ENCODE measurements around the gene POLR3GL.
A peak's percentile ranks its signal among the peaks of the same experiment; 100 is the strongest.
"Not testable (repeated sequence)": the region's sequence is repeated elsewhere in the genome, so short reads cannot be mapped to it uniquely, and the experiment has no call there.

Gene POLR3GL

DNA sequence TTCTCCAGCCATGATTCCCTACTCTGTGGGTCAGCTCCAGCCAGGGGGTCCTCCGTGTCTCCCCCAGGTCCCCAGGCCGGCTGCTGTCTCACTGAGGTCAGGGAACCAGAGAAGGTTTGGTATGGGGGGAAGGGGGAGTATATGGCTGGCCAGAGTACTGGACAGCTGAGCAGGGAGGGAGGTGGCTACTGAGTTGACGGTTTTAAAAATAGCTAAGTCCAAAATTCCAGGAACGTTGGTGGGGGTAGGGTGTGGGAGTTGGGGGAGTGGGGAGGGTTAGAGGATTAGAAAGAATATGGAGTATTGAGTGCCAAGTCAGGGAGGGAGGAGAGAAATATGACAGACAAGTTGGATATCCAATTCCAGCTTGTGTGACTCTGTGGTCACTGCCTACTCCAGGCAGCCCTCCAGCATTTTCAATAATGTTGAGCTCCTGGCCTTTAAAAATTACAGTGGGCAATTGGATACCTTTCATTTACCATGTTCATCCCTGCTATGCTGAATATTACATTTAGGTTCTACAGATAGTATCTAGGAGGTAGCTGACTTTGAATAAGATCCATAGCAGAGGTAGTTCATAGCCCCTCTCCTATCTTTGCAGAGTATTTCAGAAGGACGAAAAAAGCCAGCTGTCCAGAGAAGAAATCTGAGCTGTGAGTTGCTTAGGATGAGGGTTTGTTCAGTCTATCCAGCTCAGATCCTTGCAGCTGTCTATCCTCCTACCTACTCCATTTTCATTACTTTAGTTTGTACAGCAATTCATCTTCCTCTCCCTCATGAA is 57.3 kb downstream of the POLR3GL start, which contains the start of gene HJV:
TSS of gene HJV (minus strand) at position 114 of the 781 bp plus-strand sequence. CDS start 1,504 bp downstream, outside the sequence.
- no peak for DNase-seq

- no peak for DNase-seq
These were observed 58.1 kb downstream of the POLR3GL start for GRCh38 chr1:146022403-146023127.

DNA sequence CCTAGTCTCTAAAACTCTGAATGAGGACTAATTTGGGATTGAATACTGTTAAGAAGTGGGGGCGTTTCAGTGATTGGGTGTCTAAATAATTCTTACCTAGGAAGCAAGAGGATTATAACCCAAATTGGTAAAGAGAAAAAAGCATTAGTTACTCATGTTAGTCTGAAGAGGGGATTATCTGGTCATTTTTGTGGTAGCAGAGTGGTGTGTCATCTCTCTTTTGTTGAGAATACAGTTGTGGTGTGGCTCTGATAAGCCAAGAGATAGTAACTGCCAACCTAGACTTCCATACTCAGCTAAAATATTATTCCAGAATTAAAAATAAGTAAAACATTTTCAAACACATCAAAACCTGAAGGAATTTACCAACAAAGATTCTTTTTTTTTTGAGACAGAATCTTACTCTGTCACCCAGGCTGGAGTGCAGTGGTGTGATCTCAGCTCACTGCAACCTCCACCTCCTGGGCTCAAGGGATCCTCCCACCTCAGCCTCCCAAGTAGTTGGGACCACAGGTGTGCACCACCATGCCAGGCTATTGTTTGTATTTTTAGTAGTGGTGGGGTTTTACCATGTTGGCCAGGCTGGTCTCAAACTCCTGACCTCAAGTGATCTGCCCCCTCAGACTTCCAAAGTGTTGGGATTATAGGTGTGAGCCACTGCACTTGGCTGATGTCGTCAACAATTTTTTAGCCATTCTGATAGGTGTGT is 61.5 kb downstream of the POLR3GL start:
- peak; percentile 81 for DNase-seq

DNA sequence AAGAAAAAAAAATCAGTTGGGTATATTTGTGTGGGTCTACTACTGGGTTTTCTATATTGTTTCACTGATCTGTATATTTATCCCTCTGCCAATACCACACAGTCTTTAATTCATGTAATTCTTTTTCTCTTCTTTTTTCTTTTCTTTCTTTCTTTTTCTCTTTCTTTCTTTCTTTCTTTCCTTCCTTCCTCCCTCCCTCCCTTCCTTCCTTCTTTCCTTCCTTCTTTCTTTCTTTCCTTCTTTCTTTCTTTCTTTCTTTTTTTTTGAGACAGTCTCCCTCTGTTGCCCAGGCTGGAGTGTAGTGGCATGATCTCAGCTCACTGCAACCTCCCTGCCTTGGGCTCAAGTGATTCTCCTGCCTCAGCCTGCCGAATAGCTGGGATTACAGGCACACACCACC is 62.2 kb downstream of the POLR3GL start:
- DNase-seq: not testable (repeated sequence)

Measured in hematopoietic multipotent progenitor cell treated with erythropoietin and hydrocortisone succinate and interleukin-3 and kit ligand, for 6 days (in vitro differentiated cells).